Uterine smooth muscle cell (primary cell): ENCODE measurements around the gene NET1. TPM values are rescaled to one million over a fixed set of nuclear protein-coding genes. Genes with fewer than 3 reads are reported as not detected.

Source experiments
- total RNA-seq: library from RNA; depleted of rRNA; stranded (reverse); fragments of >200 nt; gene quantifications from 2 replicates; pipeline ENCODE4 v1.2.3, GENCODE V29; 2014

Gene NET1
- 24.0 and 43.6 TPM in 2 replicates for total RNA-seq

GRCh38 chr10:5412277-5412941 is at the start of gene NET1:
Gene NET1 (plus strand): TSS chr10:5412557. CDS start chr10:5412693, 136 bp downstream.

GRCh38 chr10:5364890-5365338 is 47.4 kb upstream of the NET1 start, which contains the start of gene UCN3:
Gene UCN3 (plus strand): TSS chr10:5364966. CDS start chr10:5373721, 8,755 bp downstream.

DNA sequence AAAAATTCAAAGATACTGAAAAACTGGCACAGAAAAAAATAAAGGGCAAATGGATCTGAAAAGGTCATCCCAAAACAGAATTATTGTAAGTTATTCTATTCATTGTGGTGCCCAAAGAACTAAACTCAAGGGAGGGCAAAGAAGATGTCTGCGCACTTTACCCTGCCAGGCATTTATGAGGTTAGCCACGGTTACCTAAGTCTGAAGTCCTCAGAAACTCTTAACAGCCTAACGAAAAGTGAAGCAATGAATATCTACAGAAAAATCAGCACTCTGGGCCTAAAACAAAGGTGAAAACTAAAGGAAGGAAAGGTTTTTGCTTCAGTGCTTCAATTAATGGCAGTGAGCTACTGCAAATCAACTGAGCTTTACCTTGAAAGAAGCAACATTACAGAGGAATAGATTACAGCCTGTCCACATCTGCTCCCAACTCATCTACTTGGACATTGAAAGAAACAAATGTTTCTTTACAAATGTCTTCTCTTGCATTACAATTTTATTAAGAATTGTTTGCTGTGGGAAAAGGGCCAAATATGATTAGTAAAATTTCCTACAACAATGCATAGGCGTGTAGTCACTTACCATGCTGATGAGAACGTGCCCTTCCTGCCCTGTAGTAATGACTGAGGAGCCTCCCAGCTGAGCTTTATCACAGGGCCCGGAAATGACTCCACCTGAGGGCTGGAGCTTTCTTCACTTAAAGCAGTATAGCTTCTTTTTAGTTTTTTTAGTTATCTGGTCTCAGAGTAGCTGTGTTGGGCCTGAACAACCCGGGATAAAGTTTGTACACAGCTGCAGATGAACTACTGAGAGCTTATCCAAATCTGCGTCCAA is 7.9 kb upstream of the NET1 start, which contains the start of gene TUBAL3:
TUBAL3 (minus strand) TSS at position 621 of the 834 bp plus-strand sequence; CDS start at position 585, 36 bp downstream.

GRCh38 chr10:5499493-5500140 is 87.3 kb downstream of the NET1 start, which contains the start of gene CALML5:
Gene CALML5 (minus strand): TSS chr10:5499570. CDS start chr10:5499438, 132 bp downstream.

Other genes with a start within 250 kb of the NET1 start
- gene AKR1C8, start 227.4 kb upstream of the NET1 start, total RNA-seq: not detected in 2 replicates
- not detected in 2 replicates for gene AKR1C4, start 215.7 kb upstream of the NET1 start, total RNA-seq
- gene UCN3, start 47.6 kb upstream of the NET1 start, total RNA-seq: not detected in 2 replicates
- gene TUBAL3, start 7.7 kb upstream of the NET1 start, total RNA-seq: not detected in 2 replicates
- not detected in 2 replicates for gene CALML5, start 87.0 kb downstream of the NET1 start, total RNA-seq
- gene CALML3, start 112.4 kb downstream of the NET1 start, total RNA-seq: not detected in 2 replicates